ENCODE measurements around the gene SHKBP1.
"Not testable (repeated sequence)": the region's sequence is repeated elsewhere in the genome, so short reads cannot be mapped to it uniquely, and the experiment has no call there.

SHKBP1 gene, protein sequence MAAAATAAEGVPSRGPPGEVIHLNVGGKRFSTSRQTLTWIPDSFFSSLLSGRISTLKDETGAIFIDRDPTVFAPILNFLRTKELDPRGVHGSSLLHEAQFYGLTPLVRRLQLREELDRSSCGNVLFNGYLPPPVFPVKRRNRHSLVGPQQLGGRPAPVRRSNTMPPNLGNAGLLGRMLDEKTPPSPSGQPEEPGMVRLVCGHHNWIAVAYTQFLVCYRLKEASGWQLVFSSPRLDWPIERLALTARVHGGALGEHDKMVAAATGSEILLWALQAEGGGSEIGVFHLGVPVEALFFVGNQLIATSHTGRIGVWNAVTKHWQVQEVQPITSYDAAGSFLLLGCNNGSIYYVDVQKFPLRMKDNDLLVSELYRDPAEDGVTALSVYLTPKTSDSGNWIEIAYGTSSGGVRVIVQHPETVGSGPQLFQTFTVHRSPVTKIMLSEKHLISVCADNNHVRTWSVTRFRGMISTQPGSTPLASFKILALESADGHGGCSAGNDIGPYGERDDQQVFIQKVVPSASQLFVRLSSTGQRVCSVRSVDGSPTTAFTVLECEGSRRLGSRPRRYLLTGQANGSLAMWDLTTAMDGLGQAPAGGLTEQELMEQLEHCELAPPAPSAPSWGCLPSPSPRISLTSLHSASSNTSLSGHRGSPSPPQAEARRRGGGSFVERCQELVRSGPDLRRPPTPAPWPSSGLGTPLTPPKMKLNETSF

GRCh38 chr19:40576585-40577451 is at the start of gene SHKBP1:
Gene SHKBP1 (plus strand): TSS chr19:40576873. CDS start chr19:40576900, 27 bp downstream.
- peak; percentile 97 for DNase-seq

DNA sequence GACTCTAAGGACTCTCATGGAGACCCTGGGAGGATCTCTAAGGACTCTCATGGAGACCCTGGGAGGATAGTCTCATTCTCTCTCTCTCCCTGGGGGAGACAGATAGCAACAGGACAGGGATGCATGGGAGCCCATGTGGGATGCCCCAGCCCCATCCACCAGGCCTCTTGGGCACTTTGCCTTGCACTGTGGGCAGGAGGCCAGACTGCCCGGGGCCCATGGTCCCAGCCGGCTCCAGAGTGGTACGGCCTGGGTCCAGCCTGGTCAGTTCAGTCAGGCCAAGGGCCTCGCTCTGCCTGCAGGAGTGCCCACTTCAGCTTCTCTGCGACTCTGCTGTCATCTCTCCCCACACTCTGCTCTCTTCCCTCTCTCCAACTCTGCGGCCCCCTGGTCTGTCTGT is 48.6 kb upstream of the SHKBP1 start:
- no peak for DNase-seq

- DNase-seq, result no peak
Observed at GRCh38 chr19:40528533-40529092, 48.1 kb upstream of the SHKBP1 start.

DNA sequence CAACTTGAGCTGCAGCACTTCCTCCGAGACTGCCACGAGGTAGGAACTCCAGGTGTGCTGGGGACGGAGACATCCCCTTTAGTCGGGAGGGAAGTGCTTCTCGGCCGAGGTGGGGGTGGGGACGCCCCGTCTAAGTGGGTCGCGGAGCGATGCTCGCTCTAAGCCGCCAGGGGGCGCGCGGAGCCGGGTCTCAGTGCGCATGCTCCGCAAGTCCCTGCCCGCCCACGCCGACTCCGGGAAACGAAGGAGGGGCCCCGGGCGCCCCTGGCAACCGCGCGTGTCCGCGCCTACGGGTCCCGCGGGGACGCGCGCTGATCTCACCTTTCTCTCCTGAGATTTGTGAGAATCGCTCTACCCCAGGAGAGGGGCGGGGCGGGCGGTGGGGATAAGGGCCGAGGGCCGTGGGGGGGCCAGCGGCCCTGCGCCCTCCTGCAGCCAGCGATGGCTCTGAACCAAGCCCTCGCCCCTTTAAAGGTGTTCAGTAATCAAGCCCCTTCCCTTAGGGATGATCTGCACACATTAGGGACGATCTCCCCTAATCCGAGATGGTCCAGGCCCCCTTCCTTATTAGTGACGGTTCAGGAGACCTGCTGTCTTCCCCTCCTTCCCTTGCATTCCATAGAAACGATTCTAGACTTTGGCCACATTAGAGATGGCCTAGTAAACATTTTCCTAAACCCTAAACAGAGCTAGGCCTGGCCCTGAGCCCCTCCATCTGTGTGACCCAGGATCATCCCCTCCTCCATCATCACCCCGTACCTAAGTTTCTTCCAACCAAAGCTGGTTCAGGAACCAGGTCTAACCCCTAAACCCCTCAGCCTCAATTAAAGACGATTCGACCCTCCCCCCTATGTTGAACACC is 47.3 kb upstream of the SHKBP1 start:
- DNase-seq, result peak; percentile 92

GRCh38 chr19:40530091-40530901 is 46.4 kb upstream of the SHKBP1 start:
- peak; percentile 82 for DNase-seq

DNA sequence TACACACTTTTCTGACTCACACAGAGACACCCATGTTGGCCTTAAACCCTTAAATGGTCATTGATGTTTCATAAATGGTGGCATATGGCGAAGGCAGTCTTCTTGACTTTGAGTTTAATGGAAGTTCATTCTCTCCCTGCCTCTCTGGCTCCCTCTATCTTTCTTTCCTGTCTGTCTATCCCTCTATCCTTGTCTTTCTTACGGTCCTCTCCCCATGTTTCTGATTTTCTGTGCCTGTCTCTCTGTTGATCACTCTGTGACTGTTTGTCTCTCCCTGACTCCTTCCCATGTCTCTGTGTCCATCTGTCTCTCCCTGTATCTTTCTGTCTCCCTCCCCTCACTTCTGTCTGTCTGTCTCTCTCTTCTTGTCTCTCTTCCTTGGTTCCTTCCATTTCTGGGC is 43.2 kb upstream of the SHKBP1 start:
- DNase-seq, result no peak

DNA sequence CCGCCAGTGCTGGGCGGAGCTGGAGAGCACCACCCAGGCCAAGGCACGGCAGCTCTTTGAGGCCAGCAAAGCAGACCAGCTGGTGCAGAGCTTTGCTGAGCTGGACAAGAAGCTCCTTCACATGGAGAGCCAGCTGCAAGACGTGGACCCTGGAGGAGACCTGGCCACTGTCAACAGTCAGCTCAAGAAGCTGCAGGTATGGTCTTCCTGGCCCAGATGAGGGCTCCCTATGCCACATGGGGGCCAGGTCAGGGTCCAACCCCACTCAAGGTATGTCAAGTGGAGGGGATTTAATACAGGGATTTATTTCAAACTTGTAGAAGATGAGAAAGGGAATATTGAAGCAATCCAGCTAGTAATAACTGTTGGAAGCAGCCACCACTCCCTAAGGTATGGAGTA is 42.5 kb upstream of the SHKBP1 start:
- DNase-seq, result no peak

- no peak for DNase-seq
Observed at GRCh38 chr19:40539070-40539469, 37.6 kb upstream of the SHKBP1 start.

- no peak for DNase-seq
Observed at GRCh38 chr19:40542202-40542859, 34.3 kb upstream of the SHKBP1 start.

DNA sequence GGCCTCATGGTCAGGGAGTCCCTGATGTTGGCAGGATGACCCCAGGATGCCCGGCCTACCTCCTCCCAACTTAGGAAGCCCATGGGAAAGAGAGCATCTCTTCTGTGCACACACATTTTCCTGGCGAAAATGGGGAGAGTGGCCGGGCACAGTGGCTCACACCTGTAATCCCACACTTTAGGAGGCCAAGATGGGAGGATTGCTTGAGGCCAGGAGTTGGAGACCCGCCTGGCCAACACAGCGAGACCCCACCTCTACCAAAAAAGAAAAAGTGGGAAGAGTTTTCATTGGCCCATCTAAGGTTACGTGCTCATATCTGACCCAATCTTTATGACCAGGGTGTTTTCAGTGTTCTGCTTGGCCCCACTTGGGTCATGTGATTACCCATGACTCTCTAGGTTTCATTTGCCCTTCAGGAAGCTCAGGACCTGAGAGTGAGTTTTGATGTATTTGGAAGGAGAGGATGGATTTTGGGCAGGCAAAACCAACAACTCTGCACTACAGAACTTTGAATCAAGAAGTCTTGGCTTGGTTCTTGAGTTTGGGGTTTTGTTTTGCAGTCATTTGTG is 33.6 kb upstream of the SHKBP1 start:
- DNase-seq, result no peak

DNA sequence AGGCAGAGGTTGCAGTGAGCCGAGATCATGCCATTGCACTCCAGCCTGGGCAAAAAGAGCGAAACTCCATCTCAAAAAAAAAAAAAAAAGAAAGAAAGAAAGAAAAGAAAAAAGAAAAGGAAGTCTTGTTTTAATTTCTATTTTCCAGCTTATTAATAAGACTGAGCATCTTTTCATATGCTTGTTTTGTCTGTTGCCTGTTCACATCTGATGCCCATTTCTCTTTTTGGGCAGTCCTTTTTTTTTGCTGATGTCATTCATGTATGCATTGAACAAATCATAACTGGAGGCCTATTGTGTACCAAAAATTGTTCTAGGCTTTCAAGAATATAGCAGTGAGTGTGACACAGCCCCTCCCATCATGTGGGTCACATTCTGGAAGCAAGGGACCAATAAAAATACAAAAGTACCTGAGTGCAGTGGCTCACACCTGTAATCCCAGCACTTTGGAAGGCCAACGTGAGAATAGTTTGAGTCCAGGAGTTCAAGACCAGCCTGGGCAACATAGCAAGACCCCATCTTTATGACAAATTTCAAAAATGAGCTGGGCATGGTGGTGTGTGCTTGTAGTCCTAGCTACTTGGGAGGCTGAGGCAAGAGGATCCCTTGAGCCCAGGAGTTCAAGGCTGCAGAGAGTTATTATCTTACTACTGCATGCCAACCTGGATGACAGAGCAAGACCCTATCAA is 30.4 kb upstream of the SHKBP1 start:
- DNase-seq, result not testable (repeated sequence)

DNA sequence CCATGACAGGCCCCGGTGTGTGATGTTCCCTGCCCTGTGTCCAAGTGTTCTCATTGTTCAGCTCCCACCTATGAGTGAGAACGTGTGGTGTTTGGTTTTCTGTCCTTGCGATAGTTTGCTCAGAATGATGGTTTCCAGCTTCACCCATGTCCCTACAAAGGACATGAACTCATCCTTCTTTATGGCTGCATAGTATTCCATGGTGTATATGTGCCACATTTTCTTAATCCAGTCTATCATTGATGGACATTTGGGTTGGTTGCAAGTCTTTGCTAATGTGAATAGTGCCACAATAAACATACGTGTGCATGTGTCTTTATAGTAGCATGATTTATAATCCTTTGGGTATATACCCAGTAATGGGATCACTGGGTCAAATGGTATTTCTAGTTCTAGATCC is 29.5 kb upstream of the SHKBP1 start:
- DNase-seq, result not testable (repeated sequence)

GRCh38 chr19:40547836-40548235 is 28.8 kb upstream of the SHKBP1 start:
- no peak for DNase-seq

DNA sequence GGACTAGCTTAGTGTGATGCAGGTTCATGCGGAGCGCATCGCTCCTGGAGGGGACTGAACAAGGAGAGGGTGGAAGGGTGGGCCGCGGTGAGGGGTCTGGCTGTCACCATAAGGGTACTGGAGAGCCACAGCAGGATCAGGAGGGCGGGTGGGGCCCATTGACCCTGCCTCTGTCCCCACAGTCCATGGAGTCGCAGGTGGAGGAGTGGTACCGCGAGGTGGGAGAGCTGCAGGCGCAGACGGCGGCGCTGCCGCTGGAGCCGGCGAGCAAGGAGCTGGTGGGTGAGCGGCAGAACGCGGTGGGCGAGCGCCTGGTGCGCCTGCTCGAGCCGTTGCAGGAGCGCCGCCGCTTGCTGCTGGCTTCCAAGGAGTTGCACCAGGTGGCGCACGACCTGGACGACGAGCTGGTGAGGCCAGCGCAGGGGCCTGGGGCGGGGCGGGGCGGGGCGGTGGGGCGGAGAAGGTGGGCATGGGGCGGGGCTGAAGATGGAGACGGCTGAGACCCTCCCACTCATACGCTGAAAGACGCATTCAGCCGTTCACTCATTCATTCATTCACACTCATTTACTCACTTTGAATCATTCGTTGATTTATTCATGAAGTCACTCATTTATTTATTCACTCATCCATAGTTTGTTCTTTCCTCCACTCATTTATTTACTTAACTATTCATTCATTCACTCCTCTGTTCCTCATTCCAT is 27.5 kb upstream of the SHKBP1 start:
- peak; percentile 94 for DNase-seq

DNA sequence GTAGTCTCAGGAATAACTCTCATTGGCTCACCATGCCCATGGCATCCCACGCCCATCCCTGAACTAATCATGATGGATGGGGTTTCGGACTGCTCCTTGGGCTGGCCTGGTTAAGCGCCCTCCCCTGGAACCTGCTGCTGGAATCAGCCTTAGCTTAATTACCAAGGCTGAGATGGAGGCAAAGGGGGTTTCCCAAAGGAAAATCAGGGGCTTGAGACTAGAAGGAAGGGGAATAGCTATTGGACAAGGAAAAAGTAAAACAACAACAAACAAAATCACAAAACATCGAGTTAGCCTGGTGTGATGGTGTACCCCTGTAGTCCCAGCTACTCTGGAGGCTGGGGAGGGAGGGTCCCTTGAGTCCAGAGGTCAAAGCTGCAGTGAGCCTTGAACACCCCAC is 25.7 kb upstream of the SHKBP1 start:
- DNase-seq, result no peak

GRCh38 chr19:40552848-40553247 is 23.8 kb upstream of the SHKBP1 start:
- DNase-seq, result no peak

DNA sequence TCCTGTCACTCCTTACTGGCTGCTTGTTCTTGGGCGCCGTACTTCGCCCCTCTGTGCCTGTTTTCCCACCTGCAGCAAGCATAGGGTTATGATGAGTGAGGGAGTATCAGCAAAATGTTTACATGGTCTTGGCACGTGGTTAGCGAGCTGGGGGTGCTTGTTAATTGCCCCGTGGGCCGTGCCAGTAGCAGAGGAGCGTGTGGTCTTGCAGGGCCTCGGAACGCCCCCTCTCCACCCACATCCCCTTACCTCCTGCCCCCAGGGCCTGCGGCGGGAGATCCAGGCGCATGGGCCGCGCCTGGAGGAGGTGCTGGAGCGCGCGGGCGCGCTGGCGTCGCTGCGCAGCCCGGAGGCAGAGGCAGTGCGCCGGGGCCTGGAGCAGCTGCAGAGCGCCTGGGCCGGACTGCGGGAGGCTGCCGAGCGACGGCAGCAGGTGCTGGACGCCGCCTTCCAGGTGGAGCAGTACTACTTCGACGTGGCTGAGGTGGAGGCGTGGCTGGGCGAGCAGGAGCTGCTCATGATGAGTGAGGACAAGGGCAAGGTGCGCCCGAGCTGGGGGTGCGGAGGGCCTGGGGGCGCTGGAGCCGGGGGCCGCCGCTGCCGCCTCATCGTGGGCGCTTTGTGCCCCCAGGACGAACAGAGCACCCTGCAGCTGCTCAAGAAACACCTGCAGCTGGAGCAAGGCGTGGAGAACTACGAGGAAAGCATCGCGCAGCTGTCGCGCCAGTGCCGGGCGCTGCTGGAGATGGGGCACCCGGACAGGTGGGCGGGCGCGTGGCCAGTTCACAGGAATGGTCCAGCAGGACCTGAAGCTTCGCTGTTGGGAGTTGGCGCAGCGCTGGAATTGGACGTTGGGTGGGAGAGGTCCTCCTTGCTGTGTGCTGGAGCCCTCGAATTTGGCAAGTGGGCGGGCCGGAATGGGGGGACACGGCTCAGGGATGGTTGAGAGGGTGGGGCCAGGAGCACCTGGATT is 22.5 kb upstream of the SHKBP1 start:
- DNase-seq, result no peak
